ENCODE measurements around the gene SCN2A.
"Not testable (repeated sequence)": the region's sequence is repeated elsewhere in the genome, so short reads cannot be mapped to it uniquely, and the experiment has no call there.

The SCN2A gene

GRCh38 chr2:165256618-165257017, 17.4 kb downstream of the SCN2A start:
- DNase-seq = no peak

- not testable (repeated sequence) for DNase-seq
Observed at GRCh38 chr2:165260347-165260746, 21.1 kb downstream of the SCN2A start.

- DNase-seq = no peak
Observed at GRCh38 chr2:165268754-165269153, 29.5 kb downstream of the SCN2A start.

- DNase-seq = no peak
Observed at GRCh38 chr2:165273176-165273575, 34.0 kb downstream of the SCN2A start.

GRCh38 chr2:165274698-165275097, 35.5 kb downstream of the SCN2A start:
- DNase-seq = no peak

GRCh38 chr2:165275932-165276331, 36.7 kb downstream of the SCN2A start:
- DNase-seq = no peak

- DNase-seq = no peak
Observed at GRCh38 chr2:165277295-165277694, 38.1 kb downstream of the SCN2A start.

- no peak for DNase-seq
Observed at GRCh38 chr2:165277860-165278656, 38.8 kb downstream of the SCN2A start.

- DNase-seq = no peak
Observed at GRCh38 chr2:165280356-165280755, 41.1 kb downstream of the SCN2A start.

- DNase-seq = no peak
Observed at GRCh38 chr2:165281387-165281786, 42.2 kb downstream of the SCN2A start.

- DNase-seq = no peak
Observed at GRCh38 chr2:165283342-165283741, 44.1 kb downstream of the SCN2A start.

- no peak for DNase-seq
Observed at GRCh38 chr2:165287094-165287778, 48.0 kb downstream of the SCN2A start.

- no peak for DNase-seq
Observed at GRCh38 chr2:165289069-165289468, 49.9 kb downstream of the SCN2A start.

GRCh38 chr2:165293440-165294420, 54.5 kb downstream of the SCN2A start:
- DNase-seq = peak in 1 of 2 experiments; percentile 11

GRCh38 chr2:165294912-165295311, 55.7 kb downstream of the SCN2A start:
- DNase-seq = no peak

GRCh38 chr2:165295643-165296042, 56.4 kb downstream of the SCN2A start:
- DNase-seq = no peak

GRCh38 chr2:165305391-165306096, 66.3 kb downstream of the SCN2A start:
- no peak for DNase-seq

- DNase-seq = no peak
Observed at GRCh38 chr2:165307317-165307716, 68.1 kb downstream of the SCN2A start.

GRCh38 chr2:165311949-165312348, 72.7 kb downstream of the SCN2A start:
- DNase-seq = no peak

- DNase-seq = no peak
Observed at GRCh38 chr2:165312999-165313398, 73.8 kb downstream of the SCN2A start.

- no peak for DNase-seq
Observed at GRCh38 chr2:165313509-165313908, 74.3 kb downstream of the SCN2A start.

- DNase-seq = no peak
Observed at GRCh38 chr2:165328272-165328671, 89.1 kb downstream of the SCN2A start.
